NCI-H446 treated with DMSO at 0.1 percent for 48 hours (cell line): ENCODE data around the gene POLG.

Experiments used
- DNase-seq: peaks from one replicate; lab custom pipeline; 2025; lab: John Stamatoyannopoulos, UW

Gene POLG

GRCh38 chr15:89334510-89335297, at the start of gene POLG:
TSS of gene POLG (minus strand) at chr15:89334824. CDS start at chr15:89333754, 1,070 bp downstream.
- peak; percentile 96 for DNase-seq

- DNase-seq = no peak
Observed at GRCh38 chr15:89384176-89384604, 49.6 kb upstream of the POLG start.

- DNase-seq = peak; percentile 58
Observed at GRCh38 chr15:89383365-89384175, 48.9 kb upstream of the POLG start.

GRCh38 chr15:89381888-89382686, 47.5 kb upstream of the POLG start:
- DNase-seq = no peak

- DNase-seq = no peak
Observed at GRCh38 chr15:89381331-89381730, 46.7 kb upstream of the POLG start.

GRCh38 chr15:89379818-89380217, 45.2 kb upstream of the POLG start:
- DNase-seq = no peak

GRCh38 chr15:89379251-89379695, 44.6 kb upstream of the POLG start:
- DNase-seq = no peak

- DNase-seq = no peak
Observed at GRCh38 chr15:89378296-89379151, 43.9 kb upstream of the POLG start.

- no peak for DNase-seq
Observed at GRCh38 chr15:89377842-89378295, 43.2 kb upstream of the POLG start.

- no peak for DNase-seq
Observed at GRCh38 chr15:89377024-89377841, 42.6 kb upstream of the POLG start.

GRCh38 chr15:89376388-89376787, 41.8 kb upstream of the POLG start:
- no peak for DNase-seq

- DNase-seq = no peak
Observed at GRCh38 chr15:89375093-89376005, 40.7 kb upstream of the POLG start.

GRCh38 chr15:89374086-89374981, 39.7 kb upstream of the POLG start:
- DNase-seq = no peak

- DNase-seq = no peak
Observed at GRCh38 chr15:89372069-89372935, 37.7 kb upstream of the POLG start.

- DNase-seq = no peak
Observed at GRCh38 chr15:89371228-89372044, 36.8 kb upstream of the POLG start.

- no peak for DNase-seq
Observed at GRCh38 chr15:89370978-89371227, 36.3 kb upstream of the POLG start.
